KOPT-K1 (cell line): ENCODE results near the gene SENP8.
"Not testable (repeated sequence)": the region's sequence is repeated elsewhere in the genome, so short reads cannot be mapped to it uniquely, and the experiment has no call there.

ENCODE experiments used
- H3K27ac ChIP-seq: fragments of 200-600 bp; sonication (generic); 2 replicates; pipeline ENCODE4 v1.5.1; 2016; ENCODE audit warnings: antibody characterized with exemption, mild to moderate bottlenecking, low read depth, low read length; ENCODE audit not compliant: poor library complexity, severe bottlenecking
- H3K36me3 ChIP-seq: fragments of 200-600 bp; sonication (generic); 2 replicates; pipeline ENCODE4 v1.5.1; 2017; ENCODE audit warnings: antibody characterized with exemption, mild to moderate bottlenecking, low read length, moderate library complexity; ENCODE audit not compliant: insufficient read depth
- H3K9me3 ChIP-seq: fragments of 200-600 bp; sonication (generic); 2 replicates; pipeline ENCODE4 v1.5.1; 2017; ENCODE audit warnings: antibody characterized with exemption, low read length, mild to moderate bottlenecking; ENCODE audit not compliant: insufficient read depth, poor library complexity, severe bottlenecking

The SENP8 gene

GRCh38 chr15:72099155-72099554, 19.0 kb upstream of the SENP8 start:
- no peaks in the 10 kb centered on the region for H3K9me3 ChIP-seq
- H3K27ac ChIP-seq, result no peak overlapping the region
- no peaks in the 10 kb centered on the region for H3K36me3 ChIP-seq

DNA sequence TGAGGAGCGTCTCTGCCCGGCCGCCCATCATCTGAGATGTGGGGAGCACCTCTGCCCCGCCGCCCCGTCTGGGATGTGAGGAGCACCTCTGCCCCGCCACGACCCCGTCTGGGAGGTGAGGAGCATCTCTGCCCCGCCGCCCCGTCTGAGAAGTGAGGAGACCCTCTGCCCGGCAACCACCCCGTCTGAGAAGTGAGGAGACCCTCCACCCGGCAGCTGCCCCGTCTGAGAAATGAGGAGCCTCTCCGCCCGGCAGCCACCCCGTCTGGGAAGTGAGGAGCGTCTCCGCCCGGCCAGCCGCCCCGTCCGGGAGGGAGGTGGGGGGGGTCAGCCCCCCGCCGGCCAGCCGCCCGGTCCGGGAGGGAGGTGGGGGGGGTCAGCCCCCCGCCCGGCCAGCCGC, 17.7 kb upstream of the SENP8 start:
- not testable (repeated sequence) for H3K36me3 ChIP-seq, H3K9me3 ChIP-seq, H3K27ac ChIP-seq

GRCh38 chr15:72105111-72105510, 13.1 kb upstream of the SENP8 start:
- no peak overlapping the region for H3K27ac ChIP-seq
- H3K36me3 ChIP-seq, result no peaks in the 10 kb centered on the region
- H3K9me3 ChIP-seq, result no peaks in the 10 kb centered on the region

- H3K27ac ChIP-seq, result no peak overlapping the region
- H3K9me3 ChIP-seq, result no peaks in the 10 kb centered on the region
- H3K36me3 ChIP-seq, result no peaks in the 10 kb centered on the region
Measured at GRCh38 chr15:72106068-72106467, 12.1 kb upstream of the SENP8 start.

- Histone ChIP-seq H3K9me3 (no peaks in the 10 kb centered on the region), H3K27ac (no peak overlapping the region), H3K36me3 (no peaks in the 10 kb centered on the region)
Measured at GRCh38 chr15:72110355-72110754, 7.8 kb upstream of the SENP8 start.

- Histone ChIP-seq H3K36me3 (no peaks in the 10 kb centered on the region), H3K9me3 (no peaks in the 10 kb centered on the region)
Measured at GRCh38 chr15:72112116-72112515, 6.1 kb upstream of the SENP8 start.

GRCh38 chr15:72112805-72113204, 5.4 kb upstream of the SENP8 start:
- no peak overlapping the region for H3K27ac ChIP-seq
- no peaks in the 10 kb centered on the region for H3K36me3 ChIP-seq
- no peaks in the 10 kb centered on the region for H3K9me3 ChIP-seq

More at GRCh38 chr15:72112116-72112515, 6.1 kb upstream of the SENP8 start:
- no peak overlapping the region for H3K27ac ChIP-seq

GRCh38 chr15:72113347-72114031, 4.7 kb upstream of the SENP8 start:
- no peaks in the 10 kb centered on the region for H3K9me3 ChIP-seq
- no peak overlapping the region for H3K27ac ChIP-seq
- no peaks in the 10 kb centered on the region for H3K36me3 ChIP-seq

DNA sequence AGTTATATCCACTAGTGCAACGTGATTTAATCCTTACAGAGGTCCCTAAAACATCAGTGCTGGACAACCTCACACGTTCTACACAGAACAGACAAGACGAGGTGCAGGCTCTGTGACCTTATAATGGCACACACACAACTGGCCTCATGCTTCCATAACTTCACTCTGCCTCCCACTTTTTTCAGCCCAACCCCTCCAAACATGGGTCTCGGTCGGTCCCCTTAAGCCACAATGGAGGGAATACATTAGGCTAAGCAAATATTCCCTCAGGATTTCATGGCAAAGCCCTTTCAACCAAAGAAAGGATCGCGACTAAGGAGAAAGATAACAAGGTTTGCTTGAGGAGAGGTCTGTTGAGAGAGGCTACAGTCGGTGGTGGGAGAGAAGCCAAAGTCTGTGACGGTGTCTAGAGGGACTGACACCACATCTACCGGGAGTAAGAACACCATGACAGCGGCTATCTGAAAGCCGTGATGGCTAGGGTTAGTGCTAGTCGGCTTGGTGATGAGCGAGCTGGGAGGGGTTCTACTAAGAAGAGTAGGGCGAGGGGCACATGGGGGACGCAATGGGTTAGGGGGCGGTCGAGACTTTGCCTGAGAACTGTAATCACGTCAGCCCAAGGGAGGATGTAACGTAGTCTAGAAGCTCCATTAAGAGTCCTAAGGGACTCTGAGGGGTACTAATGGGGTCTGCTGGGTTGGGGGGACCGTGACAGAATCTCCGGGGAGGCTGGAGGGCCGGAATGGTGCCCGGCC, 1.3 kb upstream of the SENP8 start:
- H3K36me3 ChIP-seq, result no peaks in the 10 kb centered on the region
- peak overlapping the region; percentile 81 for H3K27ac ChIP-seq
- no peaks in the 10 kb centered on the region for H3K9me3 ChIP-seq

- peak overlapping the region; percentile 81 for H3K27ac ChIP-seq
Measured at GRCh38 chr15:72117486-72118016, 652 bp upstream of the SENP8 start.

GRCh38 chr15:72124218-72124617, 6.0 kb downstream of the SENP8 start:
- no peaks in the 10 kb centered on the region for H3K36me3 ChIP-seq
- H3K9me3 ChIP-seq, result no peaks in the 10 kb centered on the region
- H3K27ac ChIP-seq, result no peak overlapping the region

More at GRCh38 chr15:72117486-72118016, 652 bp upstream of the SENP8 start:
- Histone ChIP-seq H3K36me3 (no peaks in the 10 kb centered on the region), H3K9me3 (no peaks in the 10 kb centered on the region)

GRCh38 chr15:72127724-72128322, 9.6 kb downstream of the SENP8 start:
- Histone ChIP-seq H3K27ac (no peak overlapping the region), H3K9me3 (no peaks in the 10 kb centered on the region), H3K36me3 (no peaks in the 10 kb centered on the region)

GRCh38 chr15:72128359-72128758, 10.2 kb downstream of the SENP8 start:
- Histone ChIP-seq H3K9me3 (no peaks in the 10 kb centered on the region), H3K36me3 (no peaks in the 10 kb centered on the region), H3K27ac (no peak overlapping the region)

- Histone ChIP-seq H3K27ac (no peak overlapping the region), H3K36me3 (no peaks in the 10 kb centered on the region), H3K9me3 (no peaks in the 10 kb centered on the region)
Measured at GRCh38 chr15:72130272-72130671, 12.1 kb downstream of the SENP8 start.

- H3K9me3 ChIP-seq, result no peaks in the 10 kb centered on the region
- H3K36me3 ChIP-seq, result no peaks in the 10 kb centered on the region
- no peak overlapping the region for H3K27ac ChIP-seq
Measured at GRCh38 chr15:72131922-72132321, 13.7 kb downstream of the SENP8 start.
